SJCRH30 (cell line): Measurements from ENCODE around the gene CPA3. TPM values are rescaled to one million over a fixed set of nuclear protein-coding genes. Genes with fewer than 3 reads are reported as not detected.

Experiments used
- DNase-seq, 2 experiments: peaks; one replicate each; pipeline ENCODE4 v3.0.0-alpha.2; 2015 to 2020
- H3K27ac ChIP-seq: fragments of 250-450 bp; sonication (Bioruptor Pico); 2 replicates; pipeline ENCODE4 v1.5.1; 2020; ENCODE audit warnings: mild to moderate bottlenecking, moderate library complexity
- H3K27me3 ChIP-seq: fragments of 250-450 bp; sonication (Bioruptor Pico); 2 replicates; pipeline ENCODE4 v1.5.1; 2020; ENCODE audit warnings: mild to moderate bottlenecking, moderate library complexity
- H3K36me3 ChIP-seq: fragments of 250-450 bp; sonication (Bioruptor Pico); 2 replicates; pipeline ENCODE4 v1.5.1; 2020; ENCODE audit warnings: mild to moderate bottlenecking, moderate library complexity
- H3K4me1 ChIP-seq: fragments of 250-450 bp; sonication (Bioruptor Pico); 2 replicates; pipeline ENCODE4 v1.5.1; 2020; ENCODE audit warnings: mild to moderate bottlenecking, moderate library complexity
- H3K4me3 ChIP-seq: fragments of 250-450 bp; sonication (Bioruptor Pico); 2 replicates; pipeline ENCODE4 v1.5.1; 2020; ENCODE audit warnings: mild to moderate bottlenecking, moderate library complexity
- H3K9me3 ChIP-seq: fragments of 250-450 bp; sonication (Bioruptor Pico); replicated peaks from 2 replicates; pipeline ENCODE4 v1.5.1; 2020; ENCODE audit warnings: mild to moderate bottlenecking, moderate library complexity
- total RNA-seq: library from RNA; depleted of rRNA; stranded (reverse); fragments of >200 nt; shearing (Covaris generic); gene quantifications from 2 replicates; pipeline ENCODE4 v1.2.3, GENCODE V29; 2014

The CPA3 gene
- total RNA-seq, 1 experiment from 2014 or later, result not detected

DNA sequence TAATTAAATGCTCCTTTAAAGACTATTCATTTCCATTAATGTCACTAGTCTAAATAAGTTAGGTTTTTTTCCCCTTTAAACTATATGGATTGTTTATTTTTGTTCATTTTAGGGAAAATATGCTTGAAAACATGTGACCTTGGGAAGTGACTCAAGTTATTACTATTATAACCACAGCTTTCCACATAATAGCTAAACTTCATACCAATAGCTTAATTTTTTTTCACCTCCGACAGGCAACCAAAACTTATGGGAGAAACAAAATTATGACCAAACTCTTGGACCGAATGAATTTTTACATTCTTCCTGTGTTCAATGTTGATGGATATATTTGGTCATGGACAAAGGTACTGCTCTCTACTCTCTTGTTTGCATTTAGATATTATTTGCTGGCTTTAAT lies 16.2 kb downstream of the CPA3 start:
- H3K4me1 ChIP-seq, result no peaks in the 10 kb centered on the region
- no peaks in the 10 kb centered on the region for H3K9me3 ChIP-seq
- no peaks in the 10 kb centered on the region for H3K27me3 ChIP-seq
- H3K4me3 ChIP-seq, result no peak overlapping the region
- DNase-seq, result no peak
- H3K36me3 ChIP-seq, result no peaks in the 10 kb centered on the region
- H3K27ac ChIP-seq, result no peak overlapping the region

DNA sequence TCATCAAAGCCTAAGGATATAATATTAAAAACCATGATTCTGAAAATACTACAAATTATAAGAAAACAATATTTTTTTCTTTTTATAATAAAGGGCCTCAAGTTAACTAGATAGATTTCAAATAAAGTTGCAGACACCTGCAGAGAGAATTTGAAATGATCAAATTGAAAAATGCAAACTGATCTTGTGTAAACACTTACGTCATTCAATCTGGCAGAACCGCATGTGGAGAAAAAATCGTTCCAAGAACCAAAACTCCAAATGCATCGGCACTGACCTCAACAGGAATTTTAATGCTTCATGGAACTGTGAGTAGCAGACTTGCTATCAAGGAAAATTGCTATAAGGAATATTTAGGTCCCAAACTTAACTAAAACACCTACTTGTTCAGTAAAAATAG lies 17.2 kb downstream of the CPA3 start:
- Histone ChIP-seq H3K27ac (no peak overlapping the region), H3K4me1 (no peaks in the 10 kb centered on the region), H3K9me3 (no peaks in the 10 kb centered on the region), H3K4me3 (no peak overlapping the region), H3K36me3 (no peaks in the 10 kb centered on the region), H3K27me3 (no peaks in the 10 kb centered on the region)
- DNase-seq, result no peak

DNA sequence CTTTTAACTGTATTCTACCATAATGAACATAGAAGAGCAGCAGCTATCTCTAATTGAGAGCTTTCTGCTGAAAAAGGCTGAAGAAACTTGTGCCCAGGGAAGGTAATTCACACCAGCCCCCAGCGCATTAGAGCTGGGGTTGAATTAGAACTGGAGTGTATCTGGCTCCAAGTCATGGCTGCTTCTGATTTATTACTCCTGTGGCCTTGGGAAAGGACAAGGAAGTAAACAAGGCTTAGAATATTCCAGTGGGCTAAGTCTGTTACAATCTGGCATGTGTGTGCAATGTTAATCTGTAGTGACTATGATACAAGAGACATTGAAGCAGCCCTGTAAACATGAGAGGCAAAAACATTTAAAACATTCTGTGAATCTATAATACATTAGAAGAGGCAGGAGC lies 18.1 kb downstream of the CPA3 start:
- DNase-seq, result no peak
- H3K27ac ChIP-seq, result no peak overlapping the region
- no peak overlapping the region for H3K4me3 ChIP-seq
- no peaks in the 10 kb centered on the region for H3K9me3 ChIP-seq
- no peaks in the 10 kb centered on the region for H3K27me3 ChIP-seq
- H3K36me3 ChIP-seq, result no peaks in the 10 kb centered on the region
- no peaks in the 10 kb centered on the region for H3K4me1 ChIP-seq

DNA sequence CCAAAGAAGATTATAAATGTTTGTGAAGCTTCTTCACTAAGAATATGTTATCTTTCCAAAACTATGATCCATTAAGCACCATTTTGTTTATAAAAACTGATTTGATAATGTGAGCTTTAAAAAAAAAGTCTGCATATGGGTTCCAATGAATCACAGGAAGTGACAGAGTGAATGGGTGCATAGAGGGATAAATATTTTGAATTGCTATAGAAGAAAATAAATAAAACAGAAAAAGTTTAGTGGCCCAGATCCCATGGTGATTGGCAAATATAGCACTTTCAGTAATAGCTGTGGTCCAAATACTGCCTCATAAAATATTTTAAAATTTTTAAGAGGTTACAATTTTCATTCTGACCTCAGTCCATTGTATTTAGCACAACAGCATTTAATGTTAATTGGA lies 19.2 kb downstream of the CPA3 start:
- no peak overlapping the region for H3K27ac ChIP-seq
- no peaks in the 10 kb centered on the region for H3K4me1 ChIP-seq
- H3K4me3 ChIP-seq, result no peak overlapping the region
- no peaks in the 10 kb centered on the region for H3K36me3 ChIP-seq
- H3K27me3 ChIP-seq, result no peaks in the 10 kb centered on the region
- no peak for DNase-seq
- H3K9me3 ChIP-seq, result no peaks in the 10 kb centered on the region

DNA sequence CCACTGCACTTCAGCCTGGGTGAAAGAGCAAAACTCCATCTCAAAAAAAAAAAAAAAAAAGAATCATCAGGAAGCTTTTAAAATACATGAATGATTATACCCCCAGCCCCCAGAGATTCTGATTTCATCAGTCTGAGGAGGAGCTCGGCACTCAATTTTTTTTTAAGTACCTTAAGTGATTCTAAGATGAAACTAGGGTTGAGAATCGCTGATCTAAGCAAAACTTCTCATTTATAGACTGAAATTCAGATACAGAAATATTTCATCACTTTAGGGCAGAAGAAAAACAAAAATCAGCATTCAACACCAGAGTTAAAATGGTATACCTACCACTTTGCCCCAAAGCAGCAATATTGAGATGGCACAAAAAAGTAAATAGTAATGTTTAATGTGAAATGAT lies 24.7 kb downstream of the CPA3 start:
- Histone ChIP-seq H3K9me3 (no peaks in the 10 kb centered on the region), H3K27me3 (no peaks in the 10 kb centered on the region), H3K36me3 (no peaks in the 10 kb centered on the region), H3K4me3 (no peak overlapping the region), H3K27ac (no peak overlapping the region), H3K4me1 (no peaks in the 10 kb centered on the region)
- no peak for DNase-seq

DNA sequence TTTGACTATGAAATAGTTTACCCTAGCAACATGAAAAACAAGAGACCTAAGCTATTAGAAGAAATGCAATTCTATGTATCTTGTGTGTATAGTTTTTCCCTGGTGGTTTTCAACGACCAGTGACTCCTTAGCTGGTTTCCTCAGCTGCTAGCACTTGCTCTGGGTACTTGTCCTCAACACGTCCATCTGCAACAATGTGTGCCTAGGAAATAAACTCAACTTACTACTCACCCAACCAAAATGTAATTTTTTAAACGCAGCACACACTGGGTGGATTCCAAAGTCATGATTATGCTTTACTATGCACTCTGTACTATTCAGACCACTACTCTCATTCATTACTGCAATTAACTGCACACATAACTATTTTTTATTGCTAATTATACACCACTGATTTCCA lies 31.0 kb downstream of the CPA3 start:
- no peak overlapping the region for H3K27ac ChIP-seq
- H3K9me3 ChIP-seq, result no peaks in the 10 kb centered on the region
- H3K4me3 ChIP-seq, result no peak overlapping the region
- no peaks in the 10 kb centered on the region for H3K4me1 ChIP-seq
- no peaks in the 10 kb centered on the region for H3K27me3 ChIP-seq
- no peak for DNase-seq
- H3K36me3 ChIP-seq, result no peaks in the 10 kb centered on the region

DNA sequence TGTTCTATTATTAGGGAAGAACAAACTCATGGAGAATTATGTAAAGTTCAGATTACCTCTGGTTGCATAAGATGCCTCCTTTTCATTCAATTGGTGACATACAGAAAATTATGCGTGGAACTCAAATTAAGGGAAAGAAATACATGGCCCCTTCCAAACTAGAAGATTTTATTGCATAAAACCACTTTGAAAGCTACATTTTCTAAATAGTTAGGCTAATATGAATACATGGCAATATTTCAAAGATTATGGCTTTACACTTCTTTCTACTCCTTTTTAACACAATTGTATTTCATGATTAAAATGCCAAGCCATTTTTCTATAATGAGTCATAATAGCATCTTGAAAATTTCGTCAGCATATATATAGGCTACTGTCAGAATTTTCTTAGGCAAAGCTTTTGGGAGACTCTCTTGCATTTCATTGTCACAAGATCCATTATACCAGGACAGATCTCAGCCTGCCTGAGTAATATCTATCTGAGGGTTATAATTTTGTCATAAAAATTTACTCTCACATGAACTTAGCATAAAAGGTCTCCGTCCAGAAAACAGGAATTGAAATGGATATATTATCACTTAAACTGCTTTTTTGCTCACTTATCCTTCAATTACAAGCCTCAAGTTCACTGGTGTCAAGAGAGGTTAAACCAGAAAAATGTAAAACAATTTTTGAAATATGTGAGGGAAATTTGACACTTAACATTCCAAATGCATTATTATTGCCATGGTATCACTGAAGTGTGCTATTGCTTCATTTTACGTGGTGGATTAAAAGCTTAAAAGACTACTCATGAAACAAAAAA lies 37.1 kb downstream of the CPA3 start:
- peak in 1 of 2 experiments; percentile 40 for DNase-seq
- Histone ChIP-seq H3K9me3 (no peaks in the 10 kb centered on the region), H3K4me1 (peaks cover 17% of the 10 kb centered on the region), H3K27ac (peak overlapping the region; percentile 53), H3K27me3 (no peaks in the 10 kb centered on the region), H3K36me3 (no peaks in the 10 kb centered on the region), H3K4me3 (no peak overlapping the region)

DNA sequence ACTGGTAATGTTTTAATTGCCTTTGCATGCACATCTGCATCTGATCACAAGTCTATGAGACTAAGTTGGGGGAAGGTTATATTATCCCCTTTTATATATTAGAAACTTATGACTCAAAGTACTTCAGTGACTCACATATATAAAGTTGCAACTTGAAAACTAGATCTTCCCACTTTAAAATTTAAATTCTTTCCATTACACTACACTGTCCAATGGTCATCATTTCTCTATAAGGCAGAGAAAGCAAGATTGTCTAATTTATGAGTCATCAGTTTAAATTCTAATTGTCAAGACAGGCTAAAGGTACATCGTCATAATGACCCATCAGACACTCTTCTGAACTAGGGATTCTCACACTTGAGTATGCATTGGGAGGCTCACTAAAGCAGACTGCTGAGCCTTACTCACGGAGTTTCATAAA lies 37.9 kb downstream of the CPA3 start:
- Histone ChIP-seq H3K4me1 (peaks cover 17% of the 10 kb centered on the region), H3K27ac (peak overlapping the region; percentile 23; the same call in 1 of the 2 replicates), H3K4me3 (no peak overlapping the region), H3K9me3 (no peaks in the 10 kb centered on the region), H3K27me3 (no peaks in the 10 kb centered on the region), H3K36me3 (no peaks in the 10 kb centered on the region)
- no peak for DNase-seq

DNA sequence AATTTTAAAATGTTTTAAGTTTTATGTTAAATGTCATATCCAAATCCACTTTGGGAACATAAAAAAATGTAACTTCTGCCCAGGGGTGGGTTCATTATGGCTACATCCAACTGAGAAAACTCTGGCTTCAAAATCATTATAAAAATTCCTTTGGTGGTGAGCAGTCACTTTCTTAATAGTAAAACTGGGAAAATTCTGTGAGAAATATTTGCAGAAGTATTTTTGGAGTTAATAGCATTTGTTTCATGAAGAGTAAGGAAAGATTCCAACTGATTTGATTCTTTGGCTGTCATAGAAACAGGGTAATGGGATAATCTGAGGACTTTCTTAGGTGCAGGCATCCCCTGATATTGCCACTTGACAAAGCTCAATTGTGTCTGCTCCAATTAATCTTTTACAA lies 38.8 kb downstream of the CPA3 start:
- no peak overlapping the region for H3K4me3 ChIP-seq
- no peaks in the 10 kb centered on the region for H3K27me3 ChIP-seq
- peaks cover 17% of the 10 kb centered on the region for H3K4me1 ChIP-seq
- no peaks in the 10 kb centered on the region for H3K36me3 ChIP-seq
- no peak overlapping the region for H3K27ac ChIP-seq
- DNase-seq, result no peak
- no peaks in the 10 kb centered on the region for H3K9me3 ChIP-seq

DNA sequence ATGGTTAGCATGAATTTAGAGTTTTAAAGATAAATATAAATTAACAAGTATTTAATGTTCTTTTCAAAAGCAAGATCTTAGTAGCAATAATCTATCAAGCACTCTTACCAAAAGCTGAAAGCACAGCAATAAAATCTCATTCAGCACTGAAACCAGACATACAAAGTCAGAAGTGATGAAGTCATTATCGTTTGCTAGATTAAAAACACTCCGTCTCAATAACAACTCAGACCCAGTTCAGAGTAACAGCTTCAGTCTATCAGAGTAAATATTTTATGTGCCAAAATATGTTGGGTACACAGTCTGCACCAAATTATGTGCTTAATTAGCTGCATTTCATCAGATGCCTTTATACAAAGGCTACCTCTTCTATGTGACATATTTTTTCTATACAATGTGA lies 41.6 kb downstream of the CPA3 start:
- H3K4me1 ChIP-seq, result peaks cover 16% of the 10 kb centered on the region
- H3K27me3 ChIP-seq, result no peaks in the 10 kb centered on the region
- no peaks in the 10 kb centered on the region for H3K36me3 ChIP-seq
- no peaks in the 10 kb centered on the region for H3K9me3 ChIP-seq
- H3K4me3 ChIP-seq, result no peak overlapping the region
- no peak overlapping the region for H3K27ac ChIP-seq
- DNase-seq, result no peak

DNA sequence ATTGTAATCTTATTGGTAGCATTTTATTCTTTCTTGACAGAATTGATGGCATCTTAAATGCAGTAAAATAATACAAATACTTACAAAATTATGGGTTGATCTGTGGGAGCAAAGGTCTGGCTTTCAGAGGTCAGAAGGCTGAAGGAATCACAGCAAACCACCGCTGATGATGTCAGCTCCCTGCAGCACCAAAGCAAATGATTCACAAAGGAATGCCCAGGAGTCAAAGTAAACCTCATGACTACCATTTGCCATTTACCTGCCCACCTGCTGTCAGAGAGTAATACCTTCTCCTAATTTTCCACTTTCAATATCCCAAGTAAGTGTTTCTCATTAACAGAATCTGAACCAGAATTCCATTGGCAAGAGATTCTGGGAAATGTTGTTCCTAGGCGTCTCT lies 46.1 kb downstream of the CPA3 start:
- no peak for DNase-seq

DNA sequence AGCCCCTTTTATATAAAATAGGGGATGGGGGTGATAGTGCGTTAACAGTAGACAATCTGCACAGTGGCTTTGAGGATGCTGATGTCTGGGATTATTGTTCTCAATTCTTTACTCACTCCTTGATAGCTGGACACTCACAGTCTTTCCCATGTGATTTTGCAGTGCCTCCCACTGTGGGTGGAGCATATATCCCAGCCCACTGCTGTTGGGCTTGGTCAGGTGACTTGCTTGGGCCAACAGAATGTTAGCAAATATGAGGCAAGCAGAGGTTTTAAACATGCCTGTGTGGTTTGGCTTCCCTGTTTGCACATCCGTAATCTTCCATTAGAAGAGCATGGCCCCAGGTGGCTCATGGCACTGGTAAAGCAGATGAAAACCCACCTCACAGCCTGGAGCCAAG lies 46.5 kb downstream of the CPA3 start:
- DNase-seq, result no peak

More for the DNA sequence above, 46.1 kb downstream of the CPA3 start:
- Histone ChIP-seq H3K9me3 (no peaks in the 10 kb centered on the region), H3K4me1 (no peaks in the 10 kb centered on the region), H3K27me3 (no peaks in the 10 kb centered on the region), H3K36me3 (no peaks in the 10 kb centered on the region), H3K4me3 (no peak overlapping the region), H3K27ac (no peak overlapping the region)

DNA sequence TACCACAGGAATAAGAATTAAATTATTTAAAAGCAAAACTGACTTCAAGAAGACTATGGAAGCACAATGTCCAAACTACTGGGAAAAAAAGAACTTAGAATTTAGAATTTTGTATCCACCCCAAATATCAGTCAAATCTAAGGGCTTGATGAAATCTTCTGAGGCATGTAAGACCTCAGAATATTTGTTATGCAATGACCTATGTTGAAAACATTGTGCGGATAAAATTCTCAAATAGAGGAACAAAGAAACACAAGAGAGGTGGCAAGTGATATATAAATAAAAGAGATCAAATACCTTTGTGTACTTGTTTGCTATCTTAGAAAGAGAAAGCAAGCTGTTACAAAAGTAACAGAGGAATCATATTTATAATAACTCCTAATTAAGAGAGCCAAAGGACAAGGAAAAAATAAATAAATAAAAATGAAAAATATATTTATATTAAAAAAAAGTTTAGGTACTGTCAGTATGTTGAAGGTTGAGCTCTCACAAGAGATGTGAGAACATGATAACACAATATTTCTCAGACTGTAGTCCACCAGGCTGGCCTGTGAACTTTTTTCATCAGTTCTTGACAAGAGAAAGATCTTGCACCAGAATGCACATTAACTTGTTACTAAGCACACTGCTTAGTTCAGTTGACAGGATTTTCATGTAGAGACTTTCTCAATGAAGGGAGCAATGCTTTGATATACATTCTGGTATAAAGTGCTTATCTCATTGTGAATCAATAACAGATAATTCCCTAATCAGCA lies 50.0 kb downstream of the CPA3 start:
- Histone ChIP-seq H3K27me3 (no peaks in the 10 kb centered on the region), H3K27ac (no peak overlapping the region), H3K9me3 (no peaks in the 10 kb centered on the region), H3K4me1 (no peaks in the 10 kb centered on the region), H3K4me3 (no peak overlapping the region), H3K36me3 (no peaks in the 10 kb centered on the region)
- no peak for DNase-seq

More for the DNA sequence above, 46.5 kb downstream of the CPA3 start:
- H3K9me3 ChIP-seq, result no peaks in the 10 kb centered on the region
- H3K4me3 ChIP-seq, result no peak overlapping the region
- no peak overlapping the region for H3K27ac ChIP-seq
- H3K4me1 ChIP-seq, result no peaks in the 10 kb centered on the region
- H3K27me3 ChIP-seq, result no peaks in the 10 kb centered on the region
- no peaks in the 10 kb centered on the region for H3K36me3 ChIP-seq

DNA sequence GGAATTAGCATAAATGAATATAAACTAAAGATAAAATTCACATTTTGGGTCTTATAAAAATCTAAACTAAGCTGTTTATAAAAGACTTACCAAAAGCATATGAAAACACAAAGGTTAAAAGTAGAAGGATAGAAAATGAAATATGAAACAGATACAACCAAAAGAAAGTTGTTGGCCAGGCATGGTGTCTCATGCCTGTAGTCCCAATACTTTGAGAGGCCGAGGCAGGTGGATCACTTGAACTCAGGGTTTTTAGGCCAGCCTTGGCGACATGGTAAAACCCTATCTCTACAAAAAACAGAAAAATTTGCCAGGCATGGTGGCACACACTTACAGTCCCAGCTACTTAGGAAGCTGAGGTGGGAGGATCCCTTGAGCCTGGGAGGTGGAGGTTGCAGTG lies 51.0 kb downstream of the CPA3 start:
- no peak overlapping the region for H3K27ac ChIP-seq
- H3K27me3 ChIP-seq, result no peaks in the 10 kb centered on the region
- no peaks in the 10 kb centered on the region for H3K4me1 ChIP-seq
- H3K4me3 ChIP-seq, result no peak overlapping the region
- H3K9me3 ChIP-seq, result no peaks in the 10 kb centered on the region
- DNase-seq, result no peak
- H3K36me3 ChIP-seq, result no peaks in the 10 kb centered on the region

DNA sequence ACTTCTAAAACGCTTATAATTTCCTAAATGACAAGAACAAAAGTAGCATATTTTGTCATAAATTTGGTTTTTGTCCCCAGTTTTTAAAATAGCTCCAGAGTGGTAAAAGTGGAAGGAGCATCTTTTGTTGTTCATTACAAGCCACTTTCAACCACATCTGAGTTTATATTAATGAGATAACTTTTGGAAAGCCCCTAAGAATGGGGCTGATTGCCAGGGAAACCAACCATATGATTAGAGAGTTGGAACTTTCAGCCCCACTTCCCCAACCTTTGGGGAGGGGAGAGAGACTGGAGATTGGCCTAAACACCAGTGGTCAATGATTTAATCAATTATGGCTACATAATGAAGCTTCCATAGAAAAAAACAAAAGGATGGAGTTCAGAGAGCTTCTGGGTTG lies 57.4 kb downstream of the CPA3 start:
- H3K4me1 ChIP-seq, result no peaks in the 10 kb centered on the region
- no peak overlapping the region for H3K4me3 ChIP-seq
- no peaks in the 10 kb centered on the region for H3K27me3 ChIP-seq
- no peaks in the 10 kb centered on the region for H3K36me3 ChIP-seq
- H3K27ac ChIP-seq, result no peak overlapping the region
- no peaks in the 10 kb centered on the region for H3K9me3 ChIP-seq
- no peak for DNase-seq
